NCI-H2081 treated with DMSO at 0.1 percent for 48 hours (cell line): ENCODE data around the gene TRIM27.
"Not testable (repeated sequence)": the region's sequence is repeated elsewhere in the genome, so short reads cannot be mapped to it uniquely, and the experiment has no call there.

ENCODE experiments used
- DNase-seq: peaks from one replicate; lab custom pipeline; 2025; lab: John Stamatoyannopoulos, UW

The TRIM27 gene

DNA sequence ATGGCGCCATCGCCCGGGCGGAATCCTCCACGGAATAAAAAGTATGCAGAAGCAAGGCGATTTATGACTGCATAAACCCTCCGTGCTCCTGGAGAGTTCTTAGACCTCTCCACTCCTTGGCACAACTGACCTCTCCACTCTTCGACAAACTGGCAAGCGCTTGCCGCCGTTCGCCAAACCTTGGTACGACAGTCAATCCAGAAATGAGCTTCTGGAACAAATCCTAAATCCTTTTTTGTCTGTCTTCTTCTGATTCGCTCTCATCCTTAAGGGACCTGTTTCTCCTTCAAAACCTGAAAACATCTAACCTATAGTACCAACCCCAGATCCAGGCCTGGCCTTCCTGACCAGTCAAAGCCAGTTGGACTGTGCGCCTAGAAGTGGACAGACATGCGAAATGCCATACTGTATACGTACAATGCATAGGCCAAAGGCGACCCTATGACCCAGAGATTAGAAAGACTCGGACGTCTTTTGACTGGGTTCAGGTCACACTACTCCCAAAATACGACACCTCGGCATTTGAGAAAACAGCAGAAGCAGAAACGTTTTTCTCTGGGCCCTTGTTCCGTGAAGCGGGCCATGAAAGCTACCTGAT lies 59.4 kb downstream of the TRIM27 start:
- DNase-seq: no peak

DNA sequence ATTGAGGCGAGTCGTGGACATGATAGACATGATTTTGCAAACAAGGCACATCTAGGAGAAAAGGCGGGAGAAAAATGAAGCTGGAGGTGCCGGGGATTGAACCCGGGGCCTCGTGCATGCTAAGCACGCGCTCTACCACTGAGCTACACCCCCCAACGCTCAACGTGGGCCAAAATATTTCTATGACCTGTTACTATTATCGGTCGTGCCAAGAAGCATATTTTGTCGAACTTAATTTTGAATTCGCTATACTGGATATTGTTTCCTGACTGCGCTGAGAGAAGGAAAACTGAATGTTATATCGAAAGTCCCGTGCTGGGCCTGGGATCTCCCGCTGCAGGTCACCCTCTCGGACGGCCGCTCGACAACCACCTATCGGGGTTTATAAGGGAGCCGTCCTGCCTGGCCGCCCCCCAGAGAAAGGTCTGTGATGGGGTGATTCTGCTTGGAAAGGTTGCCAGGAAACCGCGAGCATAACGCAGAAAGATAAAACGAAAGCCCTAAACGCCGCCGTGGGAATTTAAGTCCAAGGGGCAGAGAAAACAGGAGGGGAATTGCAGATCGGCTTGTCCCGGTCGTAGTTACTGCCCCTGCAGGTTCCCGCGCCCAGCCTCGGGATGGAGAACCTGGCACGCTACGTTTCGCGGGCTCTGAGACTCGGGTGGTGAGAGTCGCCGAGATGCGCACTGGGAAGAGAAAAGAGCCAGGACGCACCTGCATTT lies 60.0 kb downstream of the TRIM27 start:
- peak; percentile 36 for DNase-seq

GRCh38 chr6:28862077-28862476 lies 61.7 kb downstream of the TRIM27 start:
- no peak for DNase-seq

GRCh38 chr6:28861339-28861738 lies 62.4 kb downstream of the TRIM27 start:
- DNase-seq: no peak

DNA sequence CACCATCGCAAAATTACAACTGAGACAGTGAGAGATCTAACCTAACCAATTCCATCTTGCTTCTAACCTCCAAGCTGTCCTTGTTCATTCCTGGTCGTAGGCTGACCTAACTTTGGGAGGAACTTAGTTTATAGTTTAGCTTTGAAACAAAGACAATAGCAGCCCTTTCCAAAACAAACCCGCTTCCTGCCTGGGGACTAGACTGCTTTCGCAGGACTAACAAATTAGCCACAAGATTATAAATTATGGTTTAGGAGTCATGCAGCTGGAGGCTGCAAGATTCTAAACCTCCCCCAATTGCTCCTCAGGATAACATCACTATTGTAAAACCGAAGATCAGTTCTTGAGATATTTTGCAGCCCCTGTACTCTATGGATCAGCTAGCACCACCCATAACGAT lies 63.2 kb downstream of the TRIM27 start:
- no peak for DNase-seq

GRCh38 chr6:28858963-28859362 lies 64.8 kb downstream of the TRIM27 start:
- DNase-seq: no peak

DNA sequence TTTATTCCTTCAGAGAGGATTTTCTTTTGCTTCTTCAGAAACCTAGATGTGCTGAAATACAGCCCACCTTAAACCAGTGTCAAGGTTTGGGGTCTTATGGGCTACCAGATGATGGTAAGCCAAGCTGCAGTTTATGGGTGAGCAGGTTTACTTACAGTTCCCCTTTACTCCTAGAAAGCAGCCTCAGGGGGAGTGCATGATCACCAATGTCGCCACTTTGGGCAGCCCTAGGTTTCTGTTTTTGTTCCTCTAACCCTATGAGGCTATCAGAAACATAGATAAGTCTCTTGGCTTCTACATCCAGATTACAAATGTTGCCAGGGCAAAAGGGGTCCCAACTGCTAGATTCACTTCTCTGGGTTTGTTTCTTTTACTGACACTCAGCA lies 67.2 kb downstream of the TRIM27 start:
- DNase-seq: no peak

DNA sequence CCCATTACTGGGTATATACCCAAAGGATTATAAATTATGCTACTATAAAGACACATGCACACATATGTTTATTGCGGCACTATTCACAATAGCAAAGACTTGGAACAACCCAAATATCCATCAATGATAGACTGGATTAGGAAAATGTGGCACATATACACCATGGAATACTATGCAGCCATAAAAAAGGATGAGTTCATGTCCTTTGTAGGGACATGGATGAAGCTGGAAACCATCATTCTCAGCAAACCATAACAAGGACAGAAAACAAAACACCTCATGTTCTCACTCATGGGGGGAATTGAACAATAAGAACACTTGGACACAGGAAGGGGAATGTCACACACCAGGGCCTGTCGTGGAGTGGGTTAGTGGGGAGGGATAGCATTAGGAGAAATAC lies 69.4 kb downstream of the TRIM27 start:
- DNase-seq: not testable (repeated sequence)
